Smooth muscle cell (in vitro differentiated cells): ENCODE results near the gene CHD2. TPM values are rescaled to one million over a fixed set of nuclear protein-coding genes. Genes with fewer than 3 reads are reported as not detected.

Source experiments
- DNase-seq: peaks from one replicate; lab custom pipeline; 2025; ENCODE audit not compliant: unreplicated experiment; lab: John Stamatoyannopoulos, UW
- H2AFZ ChIP-seq: fragments of 200-600 bp; sonication (generic); 2 replicates; pipeline ENCODE4 v1.6.0; 2016; ENCODE audit warnings: antibody characterized with exemption, low read depth, mild to moderate bottlenecking
- H3F3A ChIP-seq: fragments of 200-600 bp; sonication (generic); 2 replicates; pipeline ENCODE4 v1.6.0; 2017; ENCODE audit warnings: antibody characterized with exemption, low read depth
- H3K27ac ChIP-seq: fragments of 200-600 bp; sonication (generic); 2 replicates; pipeline ENCODE4 v1.5.1; 2016; ENCODE audit warnings: low read depth, mild to moderate bottlenecking
- H3K27me3 ChIP-seq: fragments of 200-600 bp; sonication (generic); 2 replicates; pipeline ENCODE4 v1.6.1; 2016; ENCODE audit warnings: low read depth, mild to moderate bottlenecking
- H3K36me3 ChIP-seq: fragments of 200-600 bp; sonication (generic); 2 replicates; pipeline ENCODE4 v1.5.1; 2016; ENCODE audit warnings: low read depth
- H3K4me1 ChIP-seq: fragments of 200-600 bp; sonication (generic); 2 replicates; pipeline ENCODE4 v1.5.1; 2016; ENCODE audit warnings: low read depth
- H3K4me2 ChIP-seq: fragments of 200-600 bp; sonication (generic); 2 replicates; pipeline ENCODE4 v1.6.0; 2016; ENCODE audit warnings: mild to moderate bottlenecking
- H3K4me3 ChIP-seq: fragments of 200-600 bp; sonication (generic); 2 replicates; pipeline ENCODE4 v1.5.1; 2016; ENCODE audit warnings: mild to moderate bottlenecking
- H3K79me2 ChIP-seq: fragments of 200-600 bp; sonication (generic); 2 replicates; pipeline ENCODE4 v1.6.0; 2016; ENCODE audit warnings: low read depth, mild to moderate bottlenecking
- H3K9ac ChIP-seq: fragments of 200-600 bp; sonication (generic); 2 replicates; pipeline ENCODE4 v1.6.0; 2016; ENCODE audit warnings: low read depth
- H3K9me3 ChIP-seq: fragments of 200-600 bp; sonication (generic); replicated peaks from 2 replicates; pipeline ENCODE4 v1.5.1; 2016; ENCODE audit warnings: low read depth
- H4K20me1 ChIP-seq: fragments of 200-600 bp; sonication (generic); 2 replicates; pipeline ENCODE4 v1.6.0; 2016; ENCODE audit warnings: low read depth
- WGBS: methylation state at CpG from one replicate; pipeline ENCODE4 v1.1.7; 2016; ENCODE audit warnings: low lambda C conversion rate; 5-methylcytosine and 5-hydroxymethylcytosine counted together
- polyA plus RNA-seq: library from polyadenylated mRNA; unstranded; fragments of >200 nt; fragmentation: Nextera tagmentation; extraction: Ambion mirVana; gene quantifications from 2 replicates; pipeline ENCODE4 v1.2.1, GENCODE V29; 2016
- total RNA-seq: library from RNA; depleted of rRNA; stranded (reverse); fragments of >200 nt; gene quantifications from 2 replicates; pipeline ENCODE4 v1.2.3, GENCODE V29; 2014
- TF ChIP-seq, protein P1 (sequence below): fragments of 200-600 bp; sonication (generic); IDR thresholded peaks from 2 replicates; pipeline ENCODE4 v1.5.1; 2017; ENCODE audit warnings: borderline replicate concordance, mild to moderate bottlenecking, antibody characterized with exemption; ENCODE audit not compliant: insufficient read depth, poor library complexity, severe bottlenecking

The CHD2 gene
- total and polyA plus RNA-seq, 2 experiments from 2014 or later = 64.4 to 99.2 TPM

DNA sequence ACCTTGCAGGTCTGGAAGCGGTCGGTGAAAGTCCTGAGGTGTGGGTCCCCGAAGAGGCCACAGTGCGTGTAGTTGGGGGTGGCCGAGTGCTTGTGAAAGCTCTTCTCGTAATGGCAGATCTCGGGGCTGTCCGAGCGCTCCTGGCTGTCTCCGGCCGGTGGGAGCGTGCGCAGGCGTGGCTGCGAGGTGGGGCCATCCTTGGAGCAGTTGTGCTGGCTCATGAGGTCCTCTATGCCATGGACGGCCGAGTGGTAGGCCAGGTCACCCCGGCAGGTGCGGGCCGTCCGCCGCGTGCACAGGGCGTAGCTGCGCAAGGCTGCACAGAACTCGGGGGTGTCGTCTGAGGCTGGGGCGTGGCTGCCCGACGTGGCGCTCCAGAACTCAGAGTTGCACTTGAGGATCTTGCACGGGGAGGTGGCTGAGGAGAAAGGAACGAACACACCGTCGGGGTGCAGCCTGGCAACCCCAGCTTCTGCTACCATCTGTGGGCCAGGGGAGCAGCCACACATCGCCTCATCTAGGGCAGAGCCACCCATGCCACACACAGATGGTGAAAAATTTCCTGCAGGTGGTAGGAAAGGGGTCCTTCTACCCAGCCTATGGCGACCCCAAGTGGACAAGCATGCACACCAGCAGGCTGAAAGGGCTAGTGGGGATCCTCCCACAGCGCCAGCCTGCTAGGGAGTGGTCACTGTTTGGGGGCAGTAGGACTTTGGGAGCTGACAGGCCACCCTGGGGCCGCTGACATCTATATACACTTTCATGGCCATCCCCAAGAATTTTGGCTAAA, 152.2 kb downstream of the CHD2 start:
- H3K27me3 ChIP-seq = no peaks in the 10 kb centered on the region
- no peak overlapping the region for H2AFZ ChIP-seq
- H3K36me3 ChIP-seq = no peaks in the 10 kb centered on the region
- no peak overlapping the region for H3K27ac ChIP-seq
- TF ChIP-seq, protein P1, sequence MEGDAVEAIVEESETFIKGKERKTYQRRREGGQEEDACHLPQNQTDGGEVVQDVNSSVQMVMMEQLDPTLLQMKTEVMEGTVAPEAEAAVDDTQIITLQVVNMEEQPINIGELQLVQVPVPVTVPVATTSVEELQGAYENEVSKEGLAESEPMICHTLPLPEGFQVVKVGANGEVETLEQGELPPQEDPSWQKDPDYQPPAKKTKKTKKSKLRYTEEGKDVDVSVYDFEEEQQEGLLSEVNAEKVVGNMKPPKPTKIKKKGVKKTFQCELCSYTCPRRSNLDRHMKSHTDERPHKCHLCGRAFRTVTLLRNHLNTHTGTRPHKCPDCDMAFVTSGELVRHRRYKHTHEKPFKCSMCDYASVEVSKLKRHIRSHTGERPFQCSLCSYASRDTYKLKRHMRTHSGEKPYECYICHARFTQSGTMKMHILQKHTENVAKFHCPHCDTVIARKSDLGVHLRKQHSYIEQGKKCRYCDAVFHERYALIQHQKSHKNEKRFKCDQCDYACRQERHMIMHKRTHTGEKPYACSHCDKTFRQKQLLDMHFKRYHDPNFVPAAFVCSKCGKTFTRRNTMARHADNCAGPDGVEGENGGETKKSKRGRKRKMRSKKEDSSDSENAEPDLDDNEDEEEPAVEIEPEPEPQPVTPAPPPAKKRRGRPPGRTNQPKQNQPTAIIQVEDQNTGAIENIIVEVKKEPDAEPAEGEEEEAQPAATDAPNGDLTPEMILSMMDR = no peak
- WGBS = 94% methylated on average over 39 of the region's 39 CpGs
- no peak overlapping the region for H3K4me3 ChIP-seq
- no peaks in the 10 kb centered on the region for H3K79me2 ChIP-seq
- no peak overlapping the region for H3K9ac ChIP-seq
- H3F3A ChIP-seq = no peaks in the 10 kb centered on the region
- no peaks in the 10 kb centered on the region for H3K4me1 ChIP-seq
- no peak for DNase-seq
- no peaks in the 10 kb centered on the region for H4K20me1 ChIP-seq
- no peak overlapping the region for H3K4me2 ChIP-seq
- no peaks in the 10 kb centered on the region for H3K9me3 ChIP-seq

DNA sequence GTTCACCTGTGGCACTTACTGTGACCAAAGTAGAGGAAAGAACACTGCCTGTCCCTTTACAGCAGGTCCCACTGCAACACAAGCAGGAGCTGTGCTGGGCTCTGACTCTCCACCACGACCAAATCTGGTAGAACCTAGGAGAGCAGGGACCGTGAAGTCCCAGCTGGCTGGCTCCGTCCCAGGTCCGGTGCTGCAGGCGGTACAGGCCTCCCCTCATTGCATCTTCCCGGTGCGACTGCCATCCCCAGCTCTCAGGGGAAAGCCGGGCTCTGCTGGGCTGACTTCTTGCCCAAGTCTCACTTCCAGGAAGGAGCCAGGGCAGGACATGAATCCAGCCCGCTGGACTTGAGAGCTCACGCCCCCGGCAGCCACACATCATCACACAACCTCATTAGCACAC, 155.1 kb downstream of the CHD2 start:
- Histone ChIP-seq H3F3A (no peaks in the 10 kb centered on the region), H3K9ac (no peak overlapping the region), H3K27ac (no peak overlapping the region), H3K27me3 (peaks cover 4% of the 10 kb centered on the region), H3K4me2 (no peak overlapping the region), H3K9me3 (no peaks in the 10 kb centered on the region), H3K4me3 (no peak overlapping the region), H3K79me2 (no peaks in the 10 kb centered on the region), H3K36me3 (no peaks in the 10 kb centered on the region), H4K20me1 (no peaks in the 10 kb centered on the region), H3K4me1 (peaks cover 6% of the 10 kb centered on the region), H2AFZ (no peak overlapping the region)
- TF ChIP-seq, protein P1 = no peak
- WGBS = 92% methylated on average over 11 of the region's 11 CpGs
- DNase-seq = no peak

DNA sequence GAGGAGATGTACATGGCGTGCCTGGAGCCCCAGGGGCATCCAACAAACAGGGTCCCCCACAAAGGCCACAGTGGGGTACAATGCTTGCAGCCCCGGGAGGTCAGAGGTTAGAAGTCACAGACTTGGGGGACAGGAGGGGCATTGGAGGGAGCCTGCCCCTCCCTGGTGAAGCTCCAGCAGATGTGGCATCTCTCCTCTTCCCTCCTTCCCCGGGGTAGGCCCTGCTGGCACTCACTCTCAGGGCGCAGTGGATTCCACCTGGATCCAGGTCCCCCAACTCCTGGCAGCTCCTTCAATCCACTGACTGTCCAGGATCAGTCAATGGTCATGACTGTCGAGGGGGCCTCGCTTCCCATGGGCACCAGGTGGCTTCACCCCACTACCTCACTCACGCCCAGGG, 156.7 kb downstream of the CHD2 start:
- H3K4me3 ChIP-seq = no peak overlapping the region
- H3K9me3 ChIP-seq = no peaks in the 10 kb centered on the region
- no peaks in the 10 kb centered on the region for H3K79me2 ChIP-seq
- no peak overlapping the region for H3K9ac ChIP-seq
- H4K20me1 ChIP-seq = no peaks in the 10 kb centered on the region
- H2AFZ ChIP-seq = no peak overlapping the region
- no peak overlapping the region for H3K27ac ChIP-seq
- DNase-seq = no peak
- H3K27me3 ChIP-seq = peaks cover 9% of the 10 kb centered on the region
- 74% methylated on average over 6 of the region's 7 CpGs for WGBS
- no peaks in the 10 kb centered on the region for H3K36me3 ChIP-seq
- peaks cover 15% of the 10 kb centered on the region for H3K4me1 ChIP-seq
- no peak overlapping the region for H3K4me2 ChIP-seq
- TF ChIP-seq, protein P1 = no peak
- no peaks in the 10 kb centered on the region for H3F3A ChIP-seq

DNA sequence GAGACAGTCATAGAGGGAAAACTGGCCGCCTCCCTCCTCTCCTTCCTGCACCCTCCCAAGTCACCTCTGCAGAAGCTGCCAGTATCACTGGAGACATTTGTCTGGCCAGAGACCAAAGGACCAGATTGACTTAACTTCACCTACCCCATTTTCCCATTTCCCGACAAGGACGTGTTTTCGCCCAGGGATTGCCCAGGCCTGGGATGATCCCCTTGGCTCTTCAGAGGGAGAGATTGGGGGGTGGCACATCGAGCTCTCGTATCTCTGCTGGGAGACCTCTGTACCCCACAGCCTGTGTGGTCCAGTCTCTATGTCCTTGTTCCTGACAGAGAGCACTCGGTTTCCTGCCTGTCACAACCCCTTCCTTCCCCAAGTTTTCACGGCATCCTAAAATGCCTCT, 157.5 kb downstream of the CHD2 start:
- no peaks in the 10 kb centered on the region for H3F3A ChIP-seq
- H3K4me2 ChIP-seq = no peak overlapping the region
- no peaks in the 10 kb centered on the region for H3K79me2 ChIP-seq
- no peak overlapping the region for H2AFZ ChIP-seq
- DNase-seq = no peak
- H3K4me1 ChIP-seq = peaks cover 17% of the 10 kb centered on the region
- no peaks in the 10 kb centered on the region for H3K36me3 ChIP-seq
- H4K20me1 ChIP-seq = no peaks in the 10 kb centered on the region
- 92% methylated on average over 8 of the region's 8 CpGs for WGBS
- H3K27me3 ChIP-seq = peaks cover 9% of the 10 kb centered on the region
- H3K9me3 ChIP-seq = no peaks in the 10 kb centered on the region
- TF ChIP-seq, protein P1 = no peak
- no peak overlapping the region for H3K4me3 ChIP-seq
- H3K27ac ChIP-seq = no peak overlapping the region
- H3K9ac ChIP-seq = no peak overlapping the region
